ENCODE measurements around the gene BPIFA3.

GRCh38 chr20:33252460-33252859, 35.3 kb downstream of the BPIFA3 start:
- TF ChIP-seq POLR2A (IDR thresholded peaks at IDR 0.05) (no peak), CTCF (IDR thresholded peaks at IDR 0.05 in 4 of 5, conservative IDR thresholded peaks at IDR 0.05 in 1 of 5) (no peak)
